NCI-H2107 (cell line): ENCODE results near the gene IGF2R.
"Not testable (repeated sequence)": the region's sequence is repeated elsewhere in the genome, so short reads cannot be mapped to it uniquely, and the experiment has no call there.

Experiments used
- DNase-seq: peaks from one replicate; lab custom pipeline; 2025; lab: John Stamatoyannopoulos, UW

Gene IGF2R

DNA sequence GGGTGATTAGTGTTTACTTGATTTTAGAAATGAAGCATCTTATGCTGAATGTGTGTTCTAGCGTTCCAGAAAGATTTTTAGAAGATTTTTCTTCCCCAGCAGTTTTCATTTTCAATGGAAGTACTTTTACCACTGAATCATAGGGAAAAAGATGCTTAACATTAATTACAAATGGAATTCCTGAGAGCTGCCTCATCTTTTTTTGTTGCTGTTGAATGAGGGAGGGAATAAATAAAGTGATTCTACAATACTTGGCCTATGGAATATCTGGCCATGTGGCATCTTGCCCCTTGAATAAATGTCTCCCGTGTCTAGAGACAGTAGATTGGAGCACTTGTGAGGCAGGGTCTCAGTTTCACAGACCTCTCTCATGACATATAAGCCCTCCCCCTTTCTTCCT is 108.6 kb downstream of the IGF2R start:
- DNase-seq = no peak

DNA sequence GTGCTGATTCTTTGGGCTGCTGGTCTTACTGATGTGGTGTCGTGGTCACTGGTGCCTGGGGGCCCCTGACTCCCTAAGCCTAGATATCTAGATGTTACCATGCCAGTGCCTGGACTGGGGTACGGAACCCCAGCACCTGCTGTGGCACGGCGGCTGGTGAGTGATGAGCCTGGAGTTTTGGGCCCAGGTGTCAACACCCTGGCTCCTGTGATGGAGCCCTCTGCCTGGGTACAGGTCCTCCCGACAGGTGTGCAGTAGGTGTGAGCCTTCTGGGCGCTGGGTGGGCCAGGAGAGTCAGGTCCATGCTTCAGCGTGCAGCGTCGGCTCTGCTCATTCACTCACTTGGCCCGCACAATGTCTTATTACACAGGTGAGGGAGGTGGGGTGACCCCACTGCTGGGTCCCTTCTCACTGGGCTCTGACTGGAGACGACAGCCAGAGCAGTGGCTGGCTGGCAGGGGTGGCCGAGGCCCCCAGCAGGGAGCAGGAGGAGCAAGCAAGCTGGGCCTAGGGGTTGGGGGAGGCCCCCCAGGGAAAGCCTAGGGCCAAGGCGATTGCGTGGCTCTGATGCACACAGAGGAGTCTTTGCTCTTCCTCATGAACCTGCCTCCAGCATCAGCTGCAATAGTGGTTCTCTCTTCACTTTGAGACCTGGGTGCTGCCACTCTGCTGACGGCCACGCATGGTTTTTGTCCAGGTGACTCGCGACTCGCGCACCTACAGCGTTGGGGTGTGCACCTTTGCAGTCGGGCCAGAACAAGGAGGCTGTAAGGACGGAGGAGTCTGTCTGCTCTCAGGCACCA is 110.2 kb downstream of the IGF2R start:
- no peak for DNase-seq

DNA sequence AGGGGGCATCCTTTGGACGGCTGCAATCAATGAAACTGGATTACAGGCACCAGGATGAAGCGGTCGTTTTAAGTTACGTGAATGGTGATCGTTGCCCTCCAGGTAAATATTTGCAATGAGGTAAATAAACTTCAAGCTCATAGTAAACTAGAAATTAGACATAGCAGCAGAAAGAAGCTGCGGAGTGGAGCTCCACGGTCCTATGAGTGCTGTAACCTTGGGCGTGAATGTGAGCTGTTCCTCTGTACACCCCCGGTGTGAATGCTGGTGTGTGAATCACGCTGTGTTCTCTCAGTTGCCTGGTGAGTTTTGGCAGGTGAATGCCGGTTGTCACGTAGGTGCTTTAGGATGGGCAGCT is 110.8 kb downstream of the IGF2R start:
- DNase-seq = no peak

DNA sequence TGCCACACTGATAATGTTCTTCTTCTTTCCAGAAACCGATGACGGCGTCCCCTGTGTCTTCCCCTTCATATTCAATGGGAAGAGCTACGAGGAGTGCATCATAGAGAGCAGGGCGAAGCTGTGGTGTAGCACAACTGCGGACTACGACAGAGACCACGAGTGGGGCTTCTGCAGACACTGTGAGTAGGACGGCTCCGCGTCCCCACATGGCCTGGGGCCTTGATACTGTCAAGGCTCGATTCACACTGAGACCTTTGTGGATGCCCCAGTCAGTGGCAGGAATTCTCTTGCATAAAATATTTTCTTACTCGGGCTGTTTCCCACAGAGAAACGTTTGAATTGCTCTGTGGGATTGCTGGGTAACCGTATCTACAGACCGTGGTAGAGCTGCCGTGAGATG is 111.2 kb downstream of the IGF2R start:
- DNase-seq = no peak

- no peak for DNase-seq
These were observed 112.5 kb downstream of the IGF2R start for GRCh38 chr6:160081398-160081797.

DNA sequence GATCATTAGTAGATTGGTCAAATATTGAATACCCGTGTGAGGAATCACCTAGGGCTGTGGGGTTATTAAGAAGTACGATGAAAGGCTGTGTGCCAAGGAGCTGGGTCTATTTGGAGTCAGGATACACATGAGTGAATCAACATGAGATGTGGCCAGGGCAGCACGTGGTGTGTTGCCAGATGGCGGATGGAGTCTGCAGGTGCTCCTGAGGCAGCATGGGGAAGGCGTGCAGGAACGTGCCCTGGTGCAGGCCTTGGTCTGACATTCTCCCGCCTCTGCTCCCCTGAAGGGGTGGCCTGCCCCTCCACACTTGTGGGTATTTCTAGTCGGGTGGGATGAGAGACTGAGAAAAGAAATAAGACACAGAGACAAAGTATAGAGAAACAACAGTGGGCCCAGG is 113.7 kb downstream of the IGF2R start:
- no peak for DNase-seq

- DNase-seq = no peak
These were observed 115.4 kb downstream of the IGF2R start for GRCh38 chr6:160084198-160084776.

DNA sequence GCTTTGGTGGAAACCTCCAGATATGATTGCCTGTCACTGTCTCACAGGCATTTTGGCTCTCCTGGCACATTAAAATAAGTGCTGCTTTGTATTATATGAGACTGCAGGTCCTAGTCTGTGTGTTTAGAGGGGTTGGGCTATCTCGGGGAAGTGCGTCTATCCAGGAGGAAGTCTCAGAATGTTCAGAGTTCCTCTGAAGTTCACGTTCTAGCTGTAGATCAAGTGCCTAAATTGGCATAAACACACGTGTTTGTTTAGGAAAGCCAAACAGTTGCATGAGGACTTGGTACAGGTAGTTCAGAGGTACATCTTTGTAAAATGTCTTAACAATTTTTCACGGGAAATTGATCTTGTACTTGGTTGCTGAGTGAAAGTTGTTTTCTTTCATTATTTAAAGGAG is 116.3 kb downstream of the IGF2R start:
- no peak for DNase-seq

GRCh38 chr6:160085713-160086505 is 117.0 kb downstream of the IGF2R start:
- DNase-seq = no peak

GRCh38 chr6:160086754-160087153 is 117.9 kb downstream of the IGF2R start:
- no peak for DNase-seq

DNA sequence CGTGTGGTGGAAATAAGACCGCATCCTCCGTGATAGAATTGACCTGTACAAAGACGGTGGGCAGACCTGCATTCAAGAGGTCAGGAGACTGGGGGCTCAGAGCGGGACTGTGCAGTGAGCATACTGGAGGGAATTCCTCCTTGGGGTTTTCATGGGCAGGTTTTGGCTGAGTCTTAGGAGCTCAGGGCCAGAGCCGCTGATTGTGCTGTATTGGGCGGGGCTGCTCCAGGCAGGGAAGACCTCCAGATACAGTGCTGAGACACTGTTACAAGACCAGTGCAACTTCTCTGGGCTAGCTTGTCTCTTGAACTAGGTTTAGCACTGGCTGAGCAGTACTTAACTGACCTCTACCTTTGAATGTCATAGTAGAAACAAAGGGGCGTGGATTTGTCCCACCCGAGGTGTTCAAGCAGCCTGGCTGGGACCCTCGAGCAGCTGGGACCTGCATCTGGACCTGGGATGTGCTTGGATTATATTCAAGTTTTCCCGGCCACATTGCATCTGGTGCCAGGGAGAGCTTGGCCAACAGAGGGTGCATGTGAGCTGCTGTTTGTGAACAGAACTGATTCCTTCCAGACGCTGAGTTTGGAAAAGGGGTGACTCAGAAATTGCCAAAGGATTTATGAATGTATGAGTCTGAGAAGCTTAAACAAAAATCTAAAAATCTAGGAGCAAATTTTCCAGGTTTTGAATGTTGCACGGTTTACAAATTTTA is 119.3 kb downstream of the IGF2R start:
- no peak for DNase-seq

DNA sequence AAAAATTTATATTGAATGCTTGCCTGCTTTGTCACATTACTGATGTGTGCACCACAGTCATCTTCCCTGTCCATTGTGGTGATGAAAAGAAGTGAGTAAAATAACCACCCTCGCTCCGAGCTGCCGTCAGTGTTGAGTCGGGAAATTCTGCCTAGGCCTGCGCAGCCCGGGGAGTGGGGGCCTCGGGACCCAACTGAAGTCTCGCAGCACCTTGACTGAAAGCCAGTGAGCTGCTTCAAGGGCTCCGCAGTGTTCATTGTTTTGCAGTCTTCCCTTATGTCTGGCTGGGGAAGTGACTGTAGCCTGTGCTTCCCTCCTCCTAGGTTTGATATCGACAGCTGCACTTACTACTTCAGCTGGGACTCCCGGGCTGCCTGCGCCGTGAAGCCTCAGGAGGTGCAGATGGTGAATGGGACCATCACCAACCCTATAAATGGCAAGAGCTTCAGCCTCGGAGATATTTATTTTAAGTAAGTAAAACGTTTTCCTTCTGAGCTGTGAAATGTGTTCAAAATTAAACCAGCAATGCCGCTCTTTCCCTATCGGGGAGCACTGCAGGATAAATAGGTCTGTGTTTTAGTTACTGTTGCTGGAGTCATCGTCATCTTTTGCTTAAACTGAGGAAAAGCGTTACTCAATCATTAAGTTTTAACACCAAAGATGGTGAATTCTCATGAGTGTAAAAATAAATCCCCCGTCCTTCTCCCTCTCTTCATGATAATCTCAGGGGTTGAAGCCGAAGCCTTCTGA is 120.1 kb downstream of the IGF2R start:
- no peak for DNase-seq

- DNase-seq = no peak
These were observed 120.6 kb downstream of the IGF2R start for GRCh38 chr6:160089534-160089897.

- DNase-seq = peak; percentile 8
These were observed 121.8 kb downstream of the IGF2R start for GRCh38 chr6:160090442-160091239.

GRCh38 chr6:160092176-160092575 is 123.3 kb downstream of the IGF2R start:
- not testable (repeated sequence) for DNase-seq

GRCh38 chr6:160092602-160093001 is 123.7 kb downstream of the IGF2R start:
- no peak for DNase-seq

GRCh38 chr6:160093061-160093460 is 124.2 kb downstream of the IGF2R start:
- no peak for DNase-seq

- no peak for DNase-seq
These were observed 125.1 kb downstream of the IGF2R start for GRCh38 chr6:160093946-160094345.

- DNase-seq = no peak
These were observed 126.4 kb downstream of the IGF2R start for GRCh38 chr6:160095146-160095845.
